ENCODE data around the gene SPEF2.

SPEF2 gene

DNA sequence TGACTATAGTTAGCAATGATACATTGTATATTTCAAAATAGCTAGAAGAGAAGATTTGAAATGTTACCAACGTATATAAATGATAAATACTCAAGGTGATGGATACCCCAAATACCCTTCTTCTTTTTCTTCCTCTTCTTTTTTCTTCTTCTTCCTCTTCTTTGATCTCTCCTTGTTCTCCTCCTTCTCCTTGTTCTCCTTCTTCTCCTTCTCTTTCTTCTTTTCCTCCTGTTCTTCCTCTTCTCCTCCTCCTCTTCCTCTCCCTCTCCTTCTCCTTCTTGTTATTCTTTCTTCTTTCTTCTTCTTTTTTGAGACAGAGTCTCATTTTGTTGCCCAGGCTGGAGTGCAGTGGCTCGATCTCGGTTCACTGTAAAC, 616 bp upstream of the SPEF2 start:
- TF ChIP-seq, protein P1, sequence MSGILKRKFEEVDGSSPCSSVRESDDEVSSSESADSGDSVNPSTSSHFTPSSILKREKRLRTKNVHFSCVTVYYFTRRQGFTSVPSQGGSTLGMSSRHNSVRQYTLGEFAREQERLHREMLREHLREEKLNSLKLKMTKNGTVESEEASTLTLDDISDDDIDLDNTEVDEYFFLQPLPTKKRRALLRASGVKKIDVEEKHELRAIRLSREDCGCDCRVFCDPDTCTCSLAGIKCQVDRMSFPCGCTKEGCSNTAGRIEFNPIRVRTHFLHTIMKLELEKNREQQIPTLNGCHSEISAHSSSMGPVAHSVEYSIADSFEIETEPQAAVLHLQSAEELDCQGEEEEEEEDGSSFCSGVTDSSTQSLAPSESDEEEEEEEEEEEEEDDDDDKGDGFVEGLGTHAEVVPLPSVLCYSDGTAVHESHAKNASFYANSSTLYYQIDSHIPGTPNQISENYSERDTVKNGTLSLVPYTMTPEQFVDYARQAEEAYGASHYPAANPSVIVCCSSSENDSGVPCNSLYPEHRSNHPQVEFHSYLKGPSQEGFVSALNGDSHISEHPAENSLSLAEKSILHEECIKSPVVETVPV (CRISPR knock-in tag; IDR thresholded peaks at IDR 0.05), result no peak
- no peak for TF ChIP-seq TOX (CRISPR knock-in tag; IDR thresholded peaks at IDR 0.05; ENCODE audit: borderline replicate concordance)
- TF ChIP-seq, protein P2, sequence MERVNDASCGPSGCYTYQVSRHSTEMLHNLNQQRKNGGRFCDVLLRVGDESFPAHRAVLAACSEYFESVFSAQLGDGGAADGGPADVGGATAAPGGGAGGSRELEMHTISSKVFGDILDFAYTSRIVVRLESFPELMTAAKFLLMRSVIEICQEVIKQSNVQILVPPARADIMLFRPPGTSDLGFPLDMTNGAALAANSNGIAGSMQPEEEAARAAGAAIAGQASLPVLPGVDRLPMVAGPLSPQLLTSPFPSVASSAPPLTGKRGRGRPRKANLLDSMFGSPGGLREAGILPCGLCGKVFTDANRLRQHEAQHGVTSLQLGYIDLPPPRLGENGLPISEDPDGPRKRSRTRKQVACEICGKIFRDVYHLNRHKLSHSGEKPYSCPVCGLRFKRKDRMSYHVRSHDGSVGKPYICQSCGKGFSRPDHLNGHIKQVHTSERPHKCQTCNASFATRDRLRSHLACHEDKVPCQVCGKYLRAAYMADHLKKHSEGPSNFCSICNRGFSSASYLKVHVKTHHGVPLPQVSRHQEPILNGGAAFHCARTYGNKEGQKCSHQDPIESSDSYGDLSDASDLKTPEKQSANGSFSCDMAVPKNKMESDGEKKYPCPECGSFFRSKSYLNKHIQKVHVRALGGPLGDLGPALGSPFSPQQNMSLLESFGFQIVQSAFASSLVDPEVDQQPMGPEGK (CRISPR knock-in tag; IDR thresholded peaks at IDR 0.05; ENCODE audit: borderline replicate concordance), result no peak
- no peak for TF ChIP-seq ESRRG (CRISPR knock-in tag; IDR thresholded peaks at IDR 0.05)
- TF ChIP-seq, protein P3, sequence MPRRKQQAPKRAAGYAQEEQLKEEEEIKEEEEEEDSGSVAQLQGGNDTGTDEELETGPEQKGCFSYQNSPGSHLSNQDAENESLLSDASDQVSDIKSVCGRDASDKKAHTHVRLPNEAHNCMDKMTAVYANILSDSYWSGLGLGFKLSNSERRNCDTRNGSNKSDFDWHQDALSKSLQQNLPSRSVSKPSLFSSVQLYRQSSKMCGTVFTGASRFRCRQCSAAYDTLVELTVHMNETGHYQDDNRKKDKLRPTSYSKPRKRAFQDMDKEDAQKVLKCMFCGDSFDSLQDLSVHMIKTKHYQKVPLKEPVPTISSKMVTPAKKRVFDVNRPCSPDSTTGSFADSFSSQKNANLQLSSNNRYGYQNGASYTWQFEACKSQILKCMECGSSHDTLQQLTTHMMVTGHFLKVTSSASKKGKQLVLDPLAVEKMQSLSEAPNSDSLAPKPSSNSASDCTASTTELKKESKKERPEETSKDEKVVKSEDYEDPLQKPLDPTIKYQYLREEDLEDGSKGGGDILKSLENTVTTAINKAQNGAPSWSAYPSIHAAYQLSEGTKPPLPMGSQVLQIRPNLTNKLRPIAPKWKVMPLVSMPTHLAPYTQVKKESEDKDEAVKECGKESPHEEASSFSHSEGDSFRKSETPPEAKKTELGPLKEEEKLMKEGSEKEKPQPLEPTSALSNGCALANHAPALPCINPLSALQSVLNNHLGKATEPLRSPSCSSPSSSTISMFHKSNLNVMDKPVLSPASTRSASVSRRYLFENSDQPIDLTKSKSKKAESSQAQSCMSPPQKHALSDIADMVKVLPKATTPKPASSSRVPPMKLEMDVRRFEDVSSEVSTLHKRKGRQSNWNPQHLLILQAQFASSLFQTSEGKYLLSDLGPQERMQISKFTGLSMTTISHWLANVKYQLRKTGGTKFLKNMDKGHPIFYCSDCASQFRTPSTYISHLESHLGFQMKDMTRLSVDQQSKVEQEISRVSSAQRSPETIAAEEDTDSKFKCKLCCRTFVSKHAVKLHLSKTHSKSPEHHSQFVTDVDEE (CRISPR knock-in tag; IDR thresholded peaks at IDR 0.05), result no peak
- no peak for TF ChIP-seq BACH2 (CRISPR knock-in tag; IDR thresholded peaks at IDR 0.05; ENCODE audit: borderline replicate concordance)
- no peak for TF ChIP-seq ZC3H10 (CRISPR knock-in tag; IDR thresholded peaks at IDR 0.05)
- no peak for TF ChIP-seq RARB (CRISPR knock-in tag; IDR thresholded peaks at IDR 0.05)
- no peak for TF ChIP-seq ZNF70 (CRISPR knock-in tag; IDR thresholded peaks at IDR 0.05)
- no peak for TF ChIP-seq ISL1 (CRISPR knock-in tag; IDR thresholded peaks at IDR 0.05)
- TF ChIP-seq ZNF8 (CRISPR knock-in tag; IDR thresholded peaks at IDR 0.05), result no peak
- TF ChIP-seq ZNF565 (CRISPR knock-in tag; conservative IDR thresholded peaks at IDR 0.05; ENCODE audit: low read depth), result no peak
- no peak for TF ChIP-seq OSR1 (CRISPR knock-in tag; IDR thresholded peaks at IDR 0.05)
- TF ChIP-seq GLIS3 (CRISPR knock-in tag; IDR thresholded peaks at IDR 0.05), result no peak
- TF ChIP-seq TCF4 (CRISPR knock-in tag; IDR thresholded peaks at IDR 0.05; ENCODE audit: borderline replicate concordance), result no peak
- no peak for TF ChIP-seq SNAI2 (CRISPR knock-in tag; IDR thresholded peaks at IDR 0.05)
- no peak for ATAC-seq

DNA sequence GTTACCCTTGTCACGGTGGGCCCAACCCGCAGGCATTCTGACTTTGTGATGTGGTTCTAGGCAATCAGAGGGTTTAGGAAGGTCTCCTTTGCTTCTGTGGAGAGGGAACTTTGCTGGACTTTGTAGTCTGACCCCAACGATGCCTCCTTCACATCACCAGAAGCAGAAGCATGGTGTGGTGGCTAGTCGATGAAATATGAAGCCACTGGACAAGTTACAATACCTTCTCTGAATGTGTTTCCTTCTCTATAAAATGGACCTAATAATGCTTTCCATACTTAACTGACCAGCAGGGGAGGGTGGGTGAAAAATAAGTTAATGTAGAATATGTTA, 607 bp downstream of the SPEF2 start:
- TF ChIP-seq ZNF565 (CRISPR knock-in tag; conservative IDR thresholded peaks at IDR 0.05; ENCODE audit: low read depth), result no peak
- no peak for TF ChIP-seq ZFP30 (CRISPR knock-in tag; IDR thresholded peaks at IDR 0.05)
- TF ChIP-seq ZC3H10 (CRISPR knock-in tag; IDR thresholded peaks at IDR 0.05), result no peak
- TF ChIP-seq ZNF70 (CRISPR knock-in tag; IDR thresholded peaks at IDR 0.05), result no peak
- TF ChIP-seq ZFP3 (CRISPR knock-in tag; IDR thresholded peaks at IDR 0.05), result no peak
- no peak for TF ChIP-seq ESRRG (CRISPR knock-in tag; IDR thresholded peaks at IDR 0.05)
- TF ChIP-seq ZNF8 (CRISPR knock-in tag; IDR thresholded peaks at IDR 0.05), result no peak
- TF ChIP-seq, protein P2 (CRISPR knock-in tag; IDR thresholded peaks at IDR 0.05; ENCODE audit: borderline replicate concordance), result no peak
- TF ChIP-seq, protein P4, sequence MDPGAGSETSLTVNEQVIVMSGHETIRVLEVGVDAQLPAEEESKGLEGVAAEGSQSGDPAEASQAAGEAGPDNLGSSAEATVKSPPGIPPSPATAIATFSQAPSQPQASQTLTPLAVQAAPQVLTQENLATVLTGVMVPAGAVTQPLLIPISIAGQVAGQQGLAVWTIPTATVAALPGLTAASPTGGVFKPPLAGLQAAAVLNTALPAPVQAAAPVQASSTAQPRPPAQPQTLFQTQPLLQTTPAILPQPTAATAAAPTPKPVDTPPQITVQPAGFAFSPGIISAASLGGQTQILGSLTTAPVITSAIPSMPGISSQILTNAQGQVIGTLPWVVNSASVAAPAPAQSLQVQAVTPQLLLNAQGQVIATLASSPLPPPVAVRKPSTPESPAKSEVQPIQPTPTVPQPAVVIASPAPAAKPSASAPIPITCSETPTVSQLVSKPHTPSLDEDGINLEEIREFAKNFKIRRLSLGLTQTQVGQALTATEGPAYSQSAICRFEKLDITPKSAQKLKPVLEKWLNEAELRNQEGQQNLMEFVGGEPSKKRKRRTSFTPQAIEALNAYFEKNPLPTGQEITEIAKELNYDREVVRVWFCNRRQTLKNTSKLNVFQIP (CRISPR knock-in tag; IDR thresholded peaks at IDR 0.05; ENCODE audit: borderline replicate concordance, low read depth), result no peak
- TF ChIP-seq RARB (CRISPR knock-in tag; IDR thresholded peaks at IDR 0.05), result no peak
- TF ChIP-seq OSR1 (CRISPR knock-in tag; IDR thresholded peaks at IDR 0.05), result no peak
- TF ChIP-seq, protein P5, sequence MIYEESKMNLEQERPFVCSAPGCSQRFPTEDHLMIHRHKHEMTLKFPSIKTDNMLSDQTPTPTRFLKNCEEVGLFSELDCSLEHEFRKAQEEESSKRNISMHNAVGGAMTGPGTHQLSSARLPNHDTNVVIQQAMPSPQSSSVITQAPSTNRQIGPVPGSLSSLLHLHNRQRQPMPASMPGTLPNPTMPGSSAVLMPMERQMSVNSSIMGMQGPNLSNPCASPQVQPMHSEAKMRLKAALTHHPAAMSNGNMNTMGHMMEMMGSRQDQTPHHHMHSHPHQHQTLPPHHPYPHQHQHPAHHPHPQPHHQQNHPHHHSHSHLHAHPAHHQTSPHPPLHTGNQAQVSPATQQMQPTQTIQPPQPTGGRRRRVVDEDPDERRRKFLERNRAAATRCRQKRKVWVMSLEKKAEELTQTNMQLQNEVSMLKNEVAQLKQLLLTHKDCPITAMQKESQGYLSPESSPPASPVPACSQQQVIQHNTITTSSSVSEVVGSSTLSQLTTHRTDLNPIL (CRISPR knock-in tag; IDR thresholded peaks at IDR 0.05; ENCODE audit: low read depth), result no peak
- TF ChIP-seq ARNTL (CRISPR knock-in tag; IDR thresholded peaks at IDR 0.05; ENCODE audit: borderline replicate concordance, low read depth), result no peak
- peak; percentile 40 for ATAC-seq
